ENCODE measurements around the gene GUCY1B1. TPM values are rescaled to one million over a fixed set of nuclear protein-coding genes. Genes with fewer than 3 reads are reported as not detected.

GUCY1B1 gene
- total RNA-seq, 2 experiments from 2014 or later: 0.24 to 0.36 TPM

DNA sequence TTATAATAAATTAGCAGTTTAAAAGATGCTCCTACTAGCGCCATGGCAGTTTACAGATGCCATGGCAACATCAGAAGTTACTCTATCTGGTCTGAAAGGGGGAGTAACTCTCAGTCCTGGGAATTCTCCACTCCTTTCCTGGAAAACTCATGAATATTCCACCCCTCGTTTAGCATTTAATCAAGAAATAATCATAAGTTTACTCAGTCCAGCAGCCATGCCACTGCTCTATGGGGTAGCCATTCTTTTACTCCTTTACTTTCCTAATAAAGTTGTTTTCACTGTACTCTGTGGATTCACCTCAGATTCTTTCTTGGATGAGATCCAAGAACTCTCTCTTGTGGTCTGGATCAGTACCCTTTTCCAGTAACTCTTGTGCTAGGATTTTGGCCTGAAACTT is 52.3 kb downstream of the GUCY1B1 start:
- POLR2A ChIA-PET: no interaction called here
- CTCF ChIA-PET: interaction anchor here (1.3 to 2.4 kb wide), 2 partner anchors 10 to 142 kb away, joined by 4 to 32 read pairs; partner anchors contain the start of gene CTSO
- intact Hi-C loops (cut with micrococcal nuclease): no loop called here
- DNase-seq: no peak
- Mint-ChIP-seq H3K36me3 (no peaks in the 10 kb centered on the region), H3K9me3 (no peaks in the 10 kb centered on the region), H3K4me1 (ENCODE audit: low read depth) (no peaks in the 10 kb centered on the region), H3K4me3 (no peak overlapping the region), H3K27me3 (peaks cover 5% of the 10 kb centered on the region), H3K27ac (no peak overlapping the region)

DNA sequence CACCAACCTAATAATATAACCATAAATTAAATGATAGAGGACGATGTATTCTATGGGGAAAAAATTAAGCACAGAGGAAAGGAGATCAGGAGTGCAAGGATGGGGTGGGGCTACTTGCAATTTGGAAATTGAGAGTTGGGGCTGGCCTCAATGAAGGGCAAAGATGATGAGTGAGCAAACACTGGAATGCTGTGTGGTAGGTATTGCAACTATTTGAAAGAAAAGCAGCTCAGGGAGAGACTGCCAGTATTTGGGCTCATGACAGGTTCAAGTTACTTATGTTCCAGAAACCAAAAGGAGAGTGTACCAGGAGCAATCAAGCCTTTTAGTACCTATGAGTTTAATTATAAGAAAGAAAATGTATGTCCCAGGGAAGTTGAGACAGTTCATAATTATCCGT is 59.8 kb downstream of the GUCY1B1 start:
- H3K4me3 Mint-ChIP-seq: no peak overlapping the region
- H3K9me3 Mint-ChIP-seq: no peaks in the 10 kb centered on the region
- intact Hi-C loops (cut with micrococcal nuclease): no loop called here
- no peaks in the 10 kb centered on the region for H3K36me3 Mint-ChIP-seq
- ChIA-PET POLR2A (no interaction called here), CTCF (no interaction called here)
- H3K27ac Mint-ChIP-seq: no peak overlapping the region
- no peaks in the 10 kb centered on the region for H3K4me1 Mint-ChIP-seq (ENCODE audit: low read depth)
- H3K27me3 Mint-ChIP-seq: peaks cover 8% of the 10 kb centered on the region
- no peak for DNase-seq

DNA sequence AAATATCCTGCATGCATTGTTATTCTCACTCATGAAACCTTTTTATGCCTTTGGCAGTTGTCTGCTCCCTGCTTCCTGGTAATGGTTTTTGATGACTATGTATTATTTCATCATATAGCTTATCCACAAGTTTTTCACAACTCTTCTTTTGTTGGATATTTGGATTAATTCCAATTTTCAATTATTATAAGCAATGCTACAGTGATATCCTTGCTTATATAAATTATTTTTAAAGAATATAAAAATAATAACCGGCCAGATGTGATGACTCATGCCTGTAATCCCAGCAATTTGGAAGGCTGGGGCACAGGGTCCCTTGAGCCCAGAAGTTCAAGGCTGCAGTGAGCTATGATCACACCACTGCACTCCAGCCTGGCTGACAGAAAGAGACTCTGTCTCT is 60.2 kb downstream of the GUCY1B1 start:
- POLR2A ChIA-PET: no interaction called here

DNA sequence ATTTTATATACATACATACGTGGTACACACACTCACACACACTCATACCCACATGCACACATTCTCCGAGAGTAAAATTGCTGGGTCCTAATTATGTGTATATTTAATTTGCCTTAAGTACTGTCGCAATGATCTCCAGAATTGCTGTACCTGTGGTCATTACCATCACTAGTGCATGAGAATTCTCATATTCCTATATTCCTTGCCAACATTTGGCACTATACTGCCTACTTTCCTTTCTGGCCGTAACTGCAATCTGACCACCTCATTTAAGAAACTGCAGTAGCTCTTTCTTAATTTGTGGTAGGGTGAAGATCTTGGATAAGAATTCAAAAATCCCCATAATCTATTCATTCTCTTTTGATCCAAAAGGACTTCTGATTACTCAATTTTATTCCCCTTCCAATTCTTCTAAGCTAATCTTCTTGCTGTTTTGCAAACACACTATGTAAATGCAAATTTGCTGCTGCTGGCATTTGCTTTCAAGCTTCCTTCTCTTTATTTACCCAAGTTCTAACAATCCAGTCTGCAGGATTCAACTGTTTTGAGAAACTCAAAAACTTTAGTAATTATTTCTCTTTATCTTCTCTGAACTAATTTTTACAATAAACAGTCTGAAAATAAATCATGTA is 62.2 kb downstream of the GUCY1B1 start:
- ChIA-PET POLR2A (no interaction called here), CTCF (no interaction called here)
- Mint-ChIP-seq H3K4me1 (ENCODE audit: low read depth) (no peaks in the 10 kb centered on the region), H3K4me3 (no peak overlapping the region), H3K36me3 (no peaks in the 10 kb centered on the region), H3K27me3 (peaks cover 12% of the 10 kb centered on the region), H3K27ac (no peak overlapping the region), H3K9me3 (no peaks in the 10 kb centered on the region)
- intact Hi-C loops (cut with micrococcal nuclease): no loop called here
- no peak for DNase-seq

More for the DNA sequence above, 60.2 kb downstream of the GUCY1B1 start:
- Mint-ChIP-seq H3K27me3 (peaks cover 9% of the 10 kb centered on the region), H3K4me1 (ENCODE audit: low read depth) (no peaks in the 10 kb centered on the region), H3K4me3 (no peak overlapping the region), H3K9me3 (no peaks in the 10 kb centered on the region), H3K27ac (no peak overlapping the region), H3K36me3 (no peaks in the 10 kb centered on the region)
- CTCF ChIA-PET: interaction anchor here (1.3 kb wide), 1 partner anchor 9 kb away, joined by 3 read pairs; no protein-coding TSS in a partner anchor
- intact Hi-C loops (cut with micrococcal nuclease): no loop called here
- no peak for DNase-seq

DNA sequence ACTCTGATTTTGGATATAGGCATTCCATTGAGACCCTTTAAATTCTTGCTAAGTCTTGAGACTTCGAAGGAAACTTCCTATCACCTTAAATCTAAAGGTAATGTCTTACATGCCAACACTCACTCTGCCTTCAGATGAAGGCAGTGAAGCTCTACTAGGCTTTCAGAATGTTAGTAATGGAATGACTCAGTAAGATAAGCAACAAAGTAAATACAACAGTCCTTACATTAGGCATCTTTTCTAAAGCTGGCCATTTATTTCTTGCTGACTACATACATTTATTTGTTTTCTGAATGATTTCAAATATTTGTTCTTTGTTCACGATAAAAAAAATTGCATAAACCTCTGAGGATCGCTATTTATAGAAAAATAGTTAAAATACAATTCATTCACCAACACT is 63.8 kb downstream of the GUCY1B1 start:
- Mint-ChIP-seq H3K4me3 (no peak overlapping the region), H3K9me3 (no peaks in the 10 kb centered on the region), H3K36me3 (no peaks in the 10 kb centered on the region), H3K27me3 (peaks cover 12% of the 10 kb centered on the region), H3K4me1 (ENCODE audit: low read depth) (no peaks in the 10 kb centered on the region), H3K27ac (no peak overlapping the region)
- DNase-seq: no peak
- intact Hi-C loops (cut with micrococcal nuclease): no loop called here
- ChIA-PET CTCF (no interaction called here), POLR2A (no interaction called here)

DNA sequence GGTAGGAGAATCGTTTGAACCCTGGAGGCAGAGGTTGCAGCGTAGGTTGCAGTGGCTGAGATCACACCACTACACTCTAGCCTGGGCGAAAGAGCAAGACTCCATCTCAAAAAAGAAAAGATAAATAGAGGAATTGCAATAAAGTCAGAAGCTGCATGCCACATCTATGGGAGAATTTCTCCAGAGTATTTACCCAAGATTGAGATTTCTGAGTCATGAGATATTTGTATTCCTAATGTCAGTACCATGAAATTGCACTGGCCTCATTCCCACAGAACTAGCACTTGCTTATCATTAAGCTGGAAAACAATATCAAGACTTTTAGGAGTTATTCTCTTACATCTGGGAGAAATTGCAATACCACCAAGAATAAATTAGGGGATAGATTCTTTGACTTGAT is 69.8 kb downstream of the GUCY1B1 start:
- intact Hi-C loops (cut with micrococcal nuclease): no loop called here
- POLR2A ChIA-PET: no interaction called here
- H3K27ac Mint-ChIP-seq: no peak overlapping the region
- no peaks in the 10 kb centered on the region for H3K9me3 Mint-ChIP-seq
- DNase-seq: no peak
- no peak overlapping the region for H3K4me3 Mint-ChIP-seq
- H3K4me1 Mint-ChIP-seq (ENCODE audit: low read depth): no peaks in the 10 kb centered on the region
- H3K36me3 Mint-ChIP-seq: no peaks in the 10 kb centered on the region
- H3K27me3 Mint-ChIP-seq: peaks cover 5% of the 10 kb centered on the region
- CTCF ChIA-PET: no interaction called here

DNA sequence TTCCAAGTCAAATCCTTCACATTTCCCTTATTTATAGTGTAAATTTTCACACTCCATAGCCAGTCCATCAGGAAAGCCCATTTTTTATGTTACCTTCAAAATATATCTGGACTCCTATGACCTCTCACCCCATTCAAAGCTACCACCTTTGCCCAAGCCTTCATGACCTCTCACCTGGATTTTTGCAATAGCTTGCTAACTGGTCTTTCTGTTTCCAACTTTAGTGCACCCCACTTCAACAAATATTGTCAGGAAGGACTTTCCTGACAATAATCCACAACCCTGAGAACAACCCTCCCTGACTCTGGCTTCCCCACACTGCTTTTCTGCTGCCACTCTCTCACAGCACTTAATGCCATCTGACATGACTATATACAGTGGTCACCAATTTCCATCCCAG is 73.8 kb downstream of the GUCY1B1 start:
- POLR2A ChIA-PET: no interaction called here
- Mint-ChIP-seq H3K27me3 (no peaks in the 10 kb centered on the region), H3K9me3 (no peaks in the 10 kb centered on the region), H3K4me1 (ENCODE audit: low read depth) (no peaks in the 10 kb centered on the region), H3K4me3 (no peak overlapping the region), H3K27ac (no peak overlapping the region), H3K36me3 (no peaks in the 10 kb centered on the region)
- DNase-seq: no peak
- intact Hi-C loops (cut with micrococcal nuclease): no loop called here
- CTCF ChIA-PET: no interaction called here

DNA sequence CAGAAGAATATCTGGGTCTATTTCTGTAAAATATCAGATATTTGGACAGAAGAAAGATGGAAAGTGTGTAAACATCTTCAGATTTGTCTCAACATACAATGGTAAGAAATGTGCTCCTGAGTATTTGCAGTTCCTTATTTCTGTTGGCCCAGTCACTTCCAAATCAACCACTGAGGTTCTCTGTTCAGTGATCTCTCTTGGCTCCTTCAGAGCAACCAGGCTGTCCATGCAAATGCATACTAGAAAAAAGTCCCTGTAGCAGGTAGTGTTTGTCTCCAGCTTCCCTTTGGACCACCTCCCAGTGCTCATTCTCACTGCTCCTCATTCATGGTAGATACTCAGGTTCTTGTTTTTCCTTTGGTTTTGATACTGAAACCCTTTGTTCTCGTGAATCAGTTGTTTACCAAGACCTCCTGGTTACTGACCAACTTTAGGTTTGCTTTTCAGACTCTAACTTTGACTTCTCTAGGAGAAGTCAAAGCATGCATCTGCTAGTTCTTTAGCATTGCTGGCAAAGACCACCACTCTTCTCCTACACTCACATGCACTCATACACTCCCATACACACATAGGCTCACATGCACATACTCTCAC is 78.5 kb downstream of the GUCY1B1 start:
- Mint-ChIP-seq H3K4me1 (ENCODE audit: low read depth) (no peaks in the 10 kb centered on the region), H3K36me3 (no peaks in the 10 kb centered on the region), H3K4me3 (no peak overlapping the region), H3K27ac (no peak overlapping the region), H3K27me3 (peaks cover 2% of the 10 kb centered on the region), H3K9me3 (no peaks in the 10 kb centered on the region)
- CTCF ChIA-PET: no interaction called here
- POLR2A ChIA-PET: no interaction called here
- intact Hi-C loops (cut with micrococcal nuclease): no loop called here
- DNase-seq: no peak

DNA sequence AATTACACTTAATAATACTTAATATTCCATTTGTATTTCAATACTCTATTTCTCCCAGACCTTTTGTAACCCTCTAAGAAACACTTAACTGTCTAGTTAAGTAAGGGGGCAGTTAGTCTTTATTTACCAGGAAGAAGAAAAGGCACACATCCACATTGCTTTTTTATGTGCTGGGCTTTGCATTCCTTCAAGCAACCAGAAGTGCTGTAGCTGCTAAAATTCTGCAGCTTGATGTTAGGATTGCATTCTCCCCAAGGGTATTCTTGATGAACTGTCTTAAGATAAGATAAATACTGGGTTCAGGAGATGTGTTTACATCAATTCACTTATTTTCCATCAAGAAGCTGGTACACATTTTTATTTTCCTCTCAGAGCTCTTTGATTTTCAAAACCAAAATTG is 83.3 kb downstream of the GUCY1B1 start:
- Mint-ChIP-seq H3K36me3 (no peaks in the 10 kb centered on the region), H3K27me3 (peaks cover 2% of the 10 kb centered on the region), H3K9me3 (peaks cover under 1% of the 10 kb centered on the region), H3K4me1 (ENCODE audit: low read depth) (no peaks in the 10 kb centered on the region), H3K4me3 (no peak overlapping the region), H3K27ac (no peak overlapping the region)
- ChIA-PET CTCF (no interaction called here), POLR2A (no interaction called here)
- no peak for DNase-seq
- intact Hi-C loops (cut with micrococcal nuclease): no loop called here

DNA sequence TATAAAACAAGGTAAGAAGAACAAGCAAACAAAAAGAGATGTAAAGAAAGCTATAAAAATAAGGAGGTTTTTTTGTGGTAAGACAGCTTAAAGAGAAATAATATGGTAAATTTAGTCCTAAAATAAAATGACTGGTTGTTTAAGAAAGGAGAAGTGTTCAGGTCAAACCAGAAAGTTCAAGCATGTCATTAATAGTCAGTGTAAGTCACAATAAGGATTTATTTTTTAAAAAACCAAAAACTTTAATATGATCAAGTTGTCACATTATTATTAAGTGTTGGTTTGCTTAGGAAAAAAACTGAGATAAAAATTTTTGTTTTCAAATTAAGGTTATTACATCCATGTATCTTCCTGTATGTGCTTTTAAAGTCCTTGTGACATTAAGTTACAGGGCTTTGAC is 88.1 kb downstream of the GUCY1B1 start:
- no peaks in the 10 kb centered on the region for H3K27me3 Mint-ChIP-seq

DNA sequence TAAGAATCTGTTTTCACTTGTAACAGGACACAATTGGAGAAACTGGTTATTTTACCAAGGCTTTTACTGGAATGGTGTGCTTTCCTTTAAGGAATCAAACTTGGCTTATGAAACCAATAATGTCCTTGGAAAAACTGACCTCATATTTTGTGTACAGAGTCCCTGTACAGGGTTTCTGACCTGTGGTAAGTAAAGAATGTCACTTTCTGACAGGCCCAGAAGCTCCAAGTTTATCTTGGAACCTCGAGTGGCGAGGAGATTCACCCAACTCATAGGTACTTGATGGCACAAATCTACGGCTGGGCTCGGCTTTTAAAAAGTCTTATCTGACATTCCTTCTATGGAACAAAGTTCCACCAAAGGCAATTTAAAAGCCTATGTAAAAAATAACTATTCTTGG is 90.2 kb downstream of the GUCY1B1 start:
- no peaks in the 10 kb centered on the region for H3K36me3 Mint-ChIP-seq
- ChIA-PET POLR2A (no interaction called here), CTCF (no interaction called here)
- DNase-seq: no peak
- no peak overlapping the region for H3K27ac Mint-ChIP-seq
- H3K9me3 Mint-ChIP-seq: peaks cover 5% of the 10 kb centered on the region
- no peaks in the 10 kb centered on the region for H3K27me3 Mint-ChIP-seq
- H3K4me1 Mint-ChIP-seq (ENCODE audit: low read depth): no peaks in the 10 kb centered on the region
- H3K4me3 Mint-ChIP-seq: no peak overlapping the region
- intact Hi-C loops (cut with micrococcal nuclease): no loop called here

More for the DNA sequence above, 88.1 kb downstream of the GUCY1B1 start:
- Mint-ChIP-seq H3K4me1 (ENCODE audit: low read depth) (no peaks in the 10 kb centered on the region), H3K9me3 (peaks cover 5% of the 10 kb centered on the region), H3K4me3 (no peak overlapping the region), H3K27ac (no peak overlapping the region), H3K36me3 (no peaks in the 10 kb centered on the region)
- ChIA-PET POLR2A (no interaction called here), CTCF (no interaction called here)
- DNase-seq: no peak
- intact Hi-C loops (cut with micrococcal nuclease): no loop called here

DNA sequence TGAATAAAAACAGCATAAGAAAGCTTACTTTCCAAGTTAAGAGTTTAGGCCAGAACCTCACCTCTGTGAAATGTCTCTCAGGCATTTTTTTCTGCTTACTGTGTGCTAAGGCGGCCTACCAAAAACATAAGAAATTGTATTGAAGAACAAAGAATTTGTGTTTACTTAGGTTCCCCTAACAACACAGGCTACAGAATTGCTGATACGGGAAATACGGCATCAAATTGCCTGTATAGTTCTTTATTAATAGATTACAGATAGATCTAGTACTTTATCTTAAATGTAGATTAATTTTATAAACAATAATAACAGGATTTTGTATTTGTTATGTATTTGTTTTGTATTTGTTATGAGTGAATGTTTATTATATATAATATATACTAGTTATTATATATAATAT is 94.4 kb downstream of the GUCY1B1 start:
- intact Hi-C loops (cut with micrococcal nuclease): no loop called here
- no peak overlapping the region for H3K4me3 Mint-ChIP-seq
- H3K4me1 Mint-ChIP-seq (ENCODE audit: low read depth): no peaks in the 10 kb centered on the region
- ChIA-PET CTCF (no interaction called here), POLR2A (no interaction called here)
- no peak overlapping the region for H3K27ac Mint-ChIP-seq
- DNase-seq: no peak
- H3K9me3 Mint-ChIP-seq: no peaks in the 10 kb centered on the region
- H3K27me3 Mint-ChIP-seq: no peaks in the 10 kb centered on the region
- no peaks in the 10 kb centered on the region for H3K36me3 Mint-ChIP-seq

DNA sequence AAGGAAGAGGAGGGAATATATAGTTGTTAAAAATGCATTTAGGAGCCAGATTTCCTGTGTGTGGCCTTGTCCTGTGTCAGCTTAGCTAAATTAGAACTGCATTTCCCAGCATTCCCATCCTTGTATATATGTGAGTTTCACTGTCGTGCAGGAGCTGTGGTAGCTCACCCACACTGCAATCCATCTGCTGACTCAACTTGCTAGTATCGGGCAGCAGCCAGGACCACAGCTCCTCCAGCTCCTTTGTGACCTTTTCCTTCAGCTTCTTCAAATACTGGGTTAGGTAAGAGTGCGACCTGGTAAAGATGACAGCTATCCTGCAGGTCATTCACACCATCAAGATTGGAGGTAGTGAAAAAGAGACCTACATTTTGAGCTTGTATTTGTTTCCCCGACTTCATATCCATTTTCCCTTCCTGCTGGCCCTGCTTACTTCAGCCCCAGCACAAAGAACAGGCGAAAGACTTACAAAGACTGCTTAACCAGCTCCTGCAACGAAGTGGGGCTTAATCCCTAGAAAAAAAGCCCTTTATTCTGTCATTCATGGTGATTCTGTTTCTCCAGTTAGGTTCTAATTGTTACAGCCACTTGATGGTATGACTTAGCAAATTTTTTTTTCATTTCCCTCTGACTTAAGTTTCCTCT is 95.9 kb downstream of the GUCY1B1 start:
- CTCF ChIA-PET: no interaction called here
- Mint-ChIP-seq H3K36me3 (no peaks in the 10 kb centered on the region), H3K27me3 (no peaks in the 10 kb centered on the region), H3K27ac (no peak overlapping the region), H3K4me1 (ENCODE audit: low read depth) (no peaks in the 10 kb centered on the region), H3K9me3 (no peaks in the 10 kb centered on the region), H3K4me3 (no peak overlapping the region)
- intact Hi-C loops (cut with micrococcal nuclease): no loop called here
- POLR2A ChIA-PET: no interaction called here
- DNase-seq: no peak

All from activated CD4-positive, alpha-beta memory T cell treated with anti-CD3 and anti-CD28 coated beads for 36 hours (primary cell).